M059J (cell line): Measurements from ENCODE around the gene CASP5. TPM values are rescaled to one million over a fixed set of nuclear protein-coding genes. Genes with fewer than 3 reads are reported as not detected.
"Not testable (repeated sequence)": the region's sequence is repeated elsewhere in the genome, so short reads cannot be mapped to it uniquely, and the experiment has no call there.

ENCODE experiments used
- DNase-seq: peaks from one replicate; pipeline ENCODE4 v3.0.0-alpha.2; 2012; ENCODE audit warnings: low read depth
- total RNA-seq: library from RNA; depleted of rRNA; stranded (reverse); fragments of >200 nt; shearing (Covaris generic); gene quantifications from 2 replicates; pipeline ENCODE4 v1.2.3, GENCODE V29; 2014

The CASP5 gene
- total RNA-seq, 1 experiment from 2014 or later, result not detected

DNA sequence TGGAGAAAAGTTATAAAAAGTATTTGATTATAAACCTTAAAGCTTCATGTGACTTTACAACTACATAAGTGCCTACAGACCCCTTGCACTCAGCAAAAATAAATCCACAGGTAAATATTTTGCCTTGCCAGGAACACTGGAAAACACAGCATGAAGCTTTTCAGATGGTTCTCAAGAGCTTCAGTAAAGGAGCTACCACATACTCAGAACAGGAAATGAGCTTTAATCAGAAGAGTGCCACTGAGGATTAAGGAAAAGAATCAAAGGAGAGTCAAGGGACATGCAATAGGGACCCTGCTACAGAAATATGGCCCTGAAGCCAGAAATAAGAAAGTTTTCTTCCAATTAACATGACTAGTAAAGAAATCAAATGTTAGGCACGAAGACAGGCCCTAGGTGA, 10.8 kb upstream of the CASP5 start:
- DNase-seq, result no peak

DNA sequence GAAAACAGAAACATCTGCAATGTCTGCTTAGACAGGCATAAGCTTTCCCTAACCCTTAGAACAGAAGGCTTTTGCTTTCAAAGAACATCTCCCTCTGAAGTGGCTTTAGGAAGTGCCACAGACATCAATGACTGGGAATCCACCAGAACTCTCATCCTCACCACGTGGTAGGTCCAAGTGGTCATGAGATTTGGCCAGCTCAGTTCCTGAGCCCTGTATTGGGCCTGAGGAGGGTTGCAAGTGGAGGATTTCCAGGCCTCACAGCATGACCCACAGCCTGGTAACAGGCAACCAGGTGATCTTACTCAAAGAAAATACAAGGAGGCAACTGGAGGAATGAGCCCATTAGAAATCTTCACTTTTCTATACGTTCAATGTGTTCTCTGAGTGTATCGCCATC, 10.4 kb upstream of the CASP5 start:
- DNase-seq, result no peak

DNA sequence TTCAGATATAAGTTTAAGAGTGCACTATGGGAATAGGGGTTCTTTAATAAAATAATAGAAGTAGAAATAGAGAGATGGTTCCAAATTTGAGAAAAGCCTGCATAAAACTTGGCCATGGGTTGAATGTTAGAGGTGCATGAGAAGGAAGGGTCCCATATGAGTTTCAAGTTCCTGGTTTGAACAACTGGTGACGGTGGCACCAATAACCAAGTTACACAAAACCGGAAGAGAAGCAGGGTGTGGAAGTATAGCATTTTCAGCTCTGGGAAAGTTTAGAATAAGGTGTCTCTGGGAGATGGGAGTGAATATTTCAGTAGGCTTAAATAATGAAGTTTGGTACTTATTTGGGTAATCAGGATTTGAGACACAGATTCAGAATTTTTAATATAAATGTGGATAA, 9.5 kb upstream of the CASP5 start:
- no peak for DNase-seq

DNA sequence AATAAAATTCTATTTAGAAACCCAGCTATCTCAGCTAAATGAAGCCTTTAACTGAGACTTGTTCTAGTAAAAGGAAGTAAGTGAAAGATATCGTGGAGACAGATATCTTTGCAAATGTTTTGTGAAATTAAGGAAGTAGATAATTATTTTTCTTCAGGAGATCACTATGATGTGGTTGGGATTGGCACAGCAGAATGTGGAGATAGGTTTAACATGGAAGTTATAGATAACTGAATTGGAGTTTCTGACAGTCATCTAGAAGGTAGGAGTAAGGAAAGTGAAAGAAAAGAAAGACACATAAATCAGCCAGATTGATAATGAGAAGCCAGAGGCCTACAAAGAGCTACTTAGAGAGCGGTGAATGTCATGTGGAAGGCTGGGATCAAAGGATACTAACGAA, 4.7 kb upstream of the CASP5 start:
- DNase-seq, result no peak

DNA sequence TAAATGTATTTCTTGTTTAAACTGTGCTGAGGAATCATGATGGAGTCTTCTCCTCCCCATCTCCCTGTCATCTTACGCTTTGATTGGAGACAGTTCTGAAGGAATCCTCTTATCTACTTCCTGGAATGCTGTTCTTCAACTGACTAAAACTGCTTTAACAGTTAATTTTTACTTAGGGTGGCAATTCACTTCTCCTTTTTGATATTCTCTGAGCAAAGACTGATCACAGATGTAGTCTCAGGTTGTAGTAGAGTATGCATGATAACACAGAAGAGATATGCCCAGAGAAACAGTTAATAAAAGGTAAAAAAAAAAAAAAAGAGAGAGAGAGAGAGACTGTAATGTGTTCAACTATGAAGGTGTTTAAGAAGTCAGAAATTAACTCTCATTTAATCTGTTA, 1.4 kb upstream of the CASP5 start:
- no peak for DNase-seq

DNA sequence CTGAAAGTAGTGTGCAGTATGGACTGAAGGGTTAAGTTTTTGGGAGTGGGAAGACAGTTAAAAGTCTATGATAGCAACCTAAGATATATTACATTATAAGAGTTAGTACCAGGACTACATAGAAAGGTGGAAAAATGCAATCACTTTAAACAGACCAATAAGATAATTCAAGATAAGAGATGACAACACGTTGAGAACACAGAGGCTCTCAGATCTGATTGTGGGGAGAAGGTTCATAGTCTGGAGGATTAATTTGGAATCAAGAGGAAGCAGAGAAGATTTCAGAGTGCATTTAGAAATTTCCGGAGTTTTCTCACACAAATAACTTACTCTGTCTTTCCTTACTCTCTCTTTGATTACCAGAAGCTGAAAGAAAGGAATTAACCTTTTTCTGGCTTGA, 441 bp downstream of the CASP5 start:
- no peak for DNase-seq

DNA sequence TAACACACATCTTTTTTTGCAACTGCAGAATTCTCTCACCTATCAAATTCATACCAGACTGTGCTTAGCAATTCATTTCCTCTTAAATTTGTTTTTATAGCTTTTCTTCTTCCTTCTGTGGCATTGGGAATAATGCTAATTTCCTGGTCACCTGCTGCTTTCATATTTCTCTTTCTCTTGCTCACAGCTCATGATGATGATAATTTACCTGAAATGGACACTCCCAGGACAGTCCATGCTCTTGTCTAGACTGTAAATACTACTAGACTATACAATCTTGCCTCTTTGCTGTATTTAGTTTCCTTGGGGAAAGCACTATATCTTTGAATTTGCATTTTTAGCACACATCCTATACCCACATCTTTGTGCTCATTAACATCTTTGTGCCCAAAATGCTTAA, 15.5 kb downstream of the CASP5 start:
- no peak for DNase-seq

DNA sequence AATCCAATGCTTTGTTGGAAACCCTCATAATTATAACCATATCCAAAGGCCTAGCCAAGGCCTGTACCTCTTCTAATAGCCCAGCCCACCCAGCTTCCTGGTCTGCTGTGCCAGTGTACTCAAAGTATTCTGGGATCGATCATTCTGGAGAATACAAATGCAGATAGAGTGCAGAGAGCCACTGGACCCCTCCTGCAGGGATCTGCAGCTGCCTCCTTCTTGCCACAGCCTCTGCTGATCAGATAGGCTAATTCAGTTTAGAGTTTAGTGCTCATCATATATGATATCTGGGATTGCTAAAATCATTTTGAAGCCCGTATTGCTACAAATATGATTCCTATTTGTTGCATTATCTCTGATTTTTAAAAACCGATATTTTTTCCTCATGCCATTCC, 17.5 kb downstream of the CASP5 start:
- DNase-seq, result no peak

DNA sequence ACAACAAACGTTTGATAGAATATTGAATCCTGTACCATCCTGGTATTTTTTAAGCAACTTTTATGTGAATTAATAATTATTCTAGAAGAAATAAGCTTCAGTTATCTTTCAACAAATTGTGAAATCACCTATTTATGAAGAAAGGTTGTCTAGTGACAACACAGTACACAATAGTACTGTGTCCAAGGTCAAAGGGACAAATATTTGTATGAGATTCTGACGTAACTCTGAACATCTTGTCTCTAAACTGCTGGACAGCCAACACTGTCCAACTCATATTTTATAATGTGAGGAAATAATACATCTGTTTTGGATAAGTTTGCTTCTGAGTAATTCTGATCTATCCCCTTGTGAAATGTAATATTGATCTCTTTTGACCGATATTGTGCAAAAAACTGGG, 18.9 kb downstream of the CASP5 start:
- no peak for DNase-seq

DNA sequence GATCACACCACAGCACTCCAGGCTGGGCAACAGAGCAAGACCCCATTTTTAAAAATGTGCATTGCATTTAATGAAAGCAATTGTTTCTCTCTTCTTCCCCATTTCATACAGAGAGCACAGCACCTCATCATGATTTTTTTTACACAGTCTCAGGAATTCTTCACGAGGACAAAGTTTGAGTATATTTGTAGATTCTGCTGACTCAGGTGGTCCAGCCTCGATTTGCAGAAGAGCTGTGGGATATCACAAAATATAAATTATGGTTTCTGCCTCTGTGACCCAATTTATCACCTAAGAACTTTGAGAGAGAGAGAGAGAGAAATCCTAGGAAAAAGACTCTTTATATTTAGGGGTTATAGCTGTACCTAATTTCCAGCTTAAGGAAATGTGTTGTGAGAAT, 19.8 kb downstream of the CASP5 start:
- no peak for DNase-seq

DNA sequence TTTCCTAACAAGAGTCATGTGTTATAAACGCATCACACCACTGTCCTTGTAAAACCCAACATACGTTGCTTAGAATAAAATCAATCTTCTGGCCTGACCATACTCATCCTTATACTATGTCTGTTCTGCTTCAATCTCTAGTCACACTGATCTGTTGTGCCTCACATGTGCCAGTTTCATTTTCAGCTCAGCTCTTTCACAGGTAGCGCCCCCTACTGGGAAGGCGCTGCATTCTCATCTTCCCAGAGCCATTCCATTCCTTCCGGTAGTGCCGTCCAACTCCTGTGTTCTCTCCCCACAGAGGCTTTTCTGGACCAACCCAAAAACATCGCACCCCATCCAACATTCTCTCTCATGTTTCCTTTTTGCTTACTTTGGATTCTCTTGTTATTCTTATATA, 22.2 kb downstream of the CASP5 start:
- DNase-seq, result no peak

DNA sequence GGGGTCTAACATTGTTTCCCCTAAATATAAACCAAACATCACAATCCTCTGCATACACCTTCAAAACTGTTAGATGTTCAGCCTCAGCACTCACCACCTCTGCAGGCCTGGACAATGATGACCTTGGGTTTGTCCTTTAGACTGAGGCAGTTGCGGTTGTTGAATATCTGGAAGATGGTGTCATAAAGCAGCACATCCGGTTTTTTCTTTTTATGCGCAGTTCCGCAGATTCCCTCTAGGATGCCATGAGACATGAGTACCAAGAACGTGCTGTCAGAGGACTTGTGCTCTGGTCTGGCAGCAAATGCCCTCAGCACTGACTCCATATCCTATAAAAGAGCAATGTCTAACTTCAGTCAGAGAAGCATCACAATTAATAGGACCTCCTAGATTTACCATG, 22.8 kb downstream of the CASP5 start:
- DNase-seq, result peak; percentile 34

DNA sequence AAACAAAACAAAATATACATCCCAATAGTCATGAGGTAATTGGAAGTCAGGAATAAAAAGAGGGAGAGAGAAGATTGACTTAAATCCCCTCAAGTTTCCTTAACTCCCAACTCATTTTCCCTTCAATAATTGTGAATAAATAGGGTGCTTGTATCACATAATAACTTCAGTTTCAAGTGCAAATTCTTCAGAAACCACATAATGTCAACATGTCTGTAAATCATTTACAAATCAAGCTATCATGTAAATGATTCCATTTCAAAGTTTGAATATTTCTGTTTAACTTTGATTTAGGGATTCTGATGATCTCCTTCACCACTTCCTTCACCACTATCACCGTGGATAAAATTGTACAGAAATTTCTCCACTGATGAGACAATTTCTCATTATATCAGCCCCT, 23.2 kb downstream of the CASP5 start:
- DNase-seq, result peak; percentile 13

DNA sequence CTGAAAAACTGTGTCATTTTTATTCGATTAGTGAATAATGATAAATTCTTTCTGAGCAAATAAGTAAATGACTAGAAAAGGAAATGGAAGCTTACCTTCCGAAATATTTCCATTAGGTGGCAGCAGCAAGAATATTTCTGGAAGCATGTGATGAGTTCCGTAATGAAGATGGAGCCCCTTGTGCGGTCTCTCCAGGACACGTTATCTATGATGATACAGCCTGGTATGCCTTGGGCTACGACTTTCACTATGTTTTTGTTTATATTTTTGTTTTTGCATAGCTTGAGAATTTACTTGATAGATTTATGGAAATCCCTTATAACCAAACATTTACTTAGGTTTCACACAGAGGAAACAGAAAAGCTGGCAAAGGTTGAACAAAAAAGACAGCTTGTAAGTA, 25.7 kb downstream of the CASP5 start:
- DNase-seq, result peak; percentile 51

DNA sequence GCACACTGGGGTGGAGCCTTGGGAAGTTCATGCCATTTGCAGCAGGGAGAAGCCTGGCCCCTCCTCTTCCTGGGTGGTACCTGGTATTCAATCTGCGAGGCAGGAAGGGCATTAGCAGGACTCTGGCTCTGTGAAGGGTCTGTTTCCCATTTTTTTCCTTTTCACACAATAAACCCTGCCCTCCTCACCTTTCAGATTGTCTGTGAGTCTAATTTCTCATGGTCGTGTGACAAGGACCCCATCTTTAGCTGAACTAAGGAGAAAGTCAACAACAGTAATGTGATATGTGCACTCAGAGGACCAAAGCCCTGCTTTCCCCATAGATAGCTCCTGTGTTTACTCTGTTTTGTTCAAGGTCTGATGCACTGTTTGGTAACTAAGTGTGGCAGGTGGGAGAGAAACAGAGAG, 28.0 kb downstream of the CASP5 start:
- DNase-seq, result no peak

DNA sequence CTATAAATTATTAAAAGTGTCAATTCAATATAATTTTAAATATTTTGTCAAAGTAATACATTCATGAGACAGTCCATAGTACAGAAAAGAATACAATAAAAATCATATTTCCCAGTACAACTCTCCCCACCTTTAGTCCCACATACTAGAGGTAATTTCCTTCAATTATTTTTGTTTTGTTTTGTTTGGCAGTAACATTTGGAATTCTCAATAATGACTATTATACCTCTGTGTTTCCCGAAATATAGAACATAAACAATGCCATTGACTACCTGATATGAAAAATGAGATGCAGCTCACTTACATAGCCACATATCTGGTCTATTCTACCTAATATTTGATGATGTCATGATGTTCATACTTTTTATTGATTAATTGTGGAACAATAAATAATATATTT, 30.2 kb downstream of the CASP5 start:
- DNase-seq, result no peak

DNA sequence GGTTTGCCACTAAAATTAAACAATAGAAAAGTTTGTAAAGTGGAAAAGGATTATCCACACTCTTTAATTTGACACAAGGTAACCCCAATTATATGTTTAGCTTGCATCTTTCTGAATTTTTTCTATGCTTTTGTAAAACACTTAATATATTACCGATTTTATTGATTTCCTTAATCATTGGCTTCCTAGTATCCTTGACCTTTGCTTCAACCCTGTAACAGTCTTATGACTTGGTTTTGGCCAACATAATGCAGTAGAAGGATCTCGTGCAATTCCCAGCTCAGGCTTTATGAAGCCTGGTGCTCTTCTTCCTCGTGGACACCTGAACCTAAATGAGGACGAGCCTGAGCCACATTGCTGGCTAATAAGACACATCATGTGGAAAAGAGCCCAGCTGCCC, 31.0 kb downstream of the CASP5 start:
- DNase-seq, result no peak

DNA sequence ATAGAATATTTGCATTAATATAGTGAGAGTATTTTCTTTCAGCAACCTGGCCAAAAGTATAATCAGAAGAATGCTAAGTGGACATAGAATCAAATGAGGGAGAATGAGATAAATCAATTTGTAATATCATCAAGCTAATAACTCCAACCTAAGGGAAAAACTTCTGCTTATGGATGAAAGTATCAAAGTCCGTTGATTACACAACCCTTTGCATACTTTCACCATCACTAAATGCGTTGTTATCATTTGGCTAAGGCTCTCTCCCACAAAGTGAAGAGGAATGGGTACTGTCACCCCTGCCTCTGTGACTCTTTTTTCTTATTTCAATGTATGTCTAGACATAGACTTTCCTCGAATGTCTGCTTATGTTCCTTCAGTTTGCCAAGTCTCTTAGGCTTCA, 38.2 kb downstream of the CASP5 start:
- no peak for DNase-seq

DNA sequence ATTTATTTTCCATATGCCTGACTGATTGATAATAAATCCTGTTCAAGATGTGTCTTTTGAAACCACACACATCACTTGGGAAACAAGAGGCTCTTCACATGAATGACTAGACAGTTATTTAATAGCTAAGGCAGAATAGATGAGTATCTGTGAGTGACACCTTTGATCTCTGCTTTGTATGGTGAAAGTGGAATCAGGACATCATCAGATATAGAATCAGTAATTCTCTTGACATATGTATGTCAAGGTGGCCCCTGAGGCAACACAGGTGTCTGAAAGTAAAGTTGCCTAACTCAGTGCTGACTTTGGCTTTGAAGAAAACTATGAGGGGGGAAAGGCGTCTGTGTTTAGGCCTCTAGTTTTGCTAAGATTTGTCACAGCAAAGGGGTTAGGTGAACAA, 43.1 kb downstream of the CASP5 start:
- no peak for DNase-seq

DNA sequence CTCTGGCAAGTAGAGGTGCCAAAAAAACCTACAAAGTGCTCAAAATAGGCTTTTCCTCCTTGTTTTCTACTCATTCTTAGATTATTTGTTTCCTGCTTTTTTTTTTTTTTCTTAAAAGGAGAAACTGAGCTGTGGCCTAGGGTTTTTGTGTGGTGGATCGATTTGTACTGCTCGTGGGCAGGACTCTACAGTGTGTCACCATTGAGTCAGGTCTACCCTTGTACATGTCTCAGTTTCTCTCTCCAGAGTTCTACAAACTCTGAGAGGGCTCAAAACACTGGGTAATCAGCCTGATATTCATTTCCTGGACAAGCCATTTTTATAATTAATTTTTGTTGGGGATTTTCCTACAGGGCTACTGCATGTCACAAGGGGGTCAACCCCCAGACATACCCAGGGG, 49.4 kb downstream of the CASP5 start:
- no peak for DNase-seq

DNA sequence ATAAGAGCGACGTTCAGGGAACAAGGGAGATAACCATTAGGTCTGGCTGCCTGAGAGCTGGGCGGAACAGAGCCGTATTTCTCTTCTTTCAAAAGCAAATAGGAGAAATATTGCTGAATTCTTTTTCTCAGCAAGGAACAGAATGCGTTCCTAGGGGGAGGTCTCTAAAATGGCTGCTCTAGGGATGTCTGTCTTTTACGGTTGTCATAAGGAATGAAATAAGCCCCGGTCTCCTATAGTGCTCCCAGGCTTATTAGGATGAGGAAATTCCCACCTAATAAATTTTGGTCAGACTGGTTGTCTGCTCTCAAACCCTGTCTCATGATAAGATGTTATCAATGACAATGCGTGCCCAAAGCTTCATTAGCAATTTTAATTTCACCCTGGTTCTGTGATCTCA, 50.0 kb downstream of the CASP5 start:
- not testable (repeated sequence) for DNase-seq

DNA sequence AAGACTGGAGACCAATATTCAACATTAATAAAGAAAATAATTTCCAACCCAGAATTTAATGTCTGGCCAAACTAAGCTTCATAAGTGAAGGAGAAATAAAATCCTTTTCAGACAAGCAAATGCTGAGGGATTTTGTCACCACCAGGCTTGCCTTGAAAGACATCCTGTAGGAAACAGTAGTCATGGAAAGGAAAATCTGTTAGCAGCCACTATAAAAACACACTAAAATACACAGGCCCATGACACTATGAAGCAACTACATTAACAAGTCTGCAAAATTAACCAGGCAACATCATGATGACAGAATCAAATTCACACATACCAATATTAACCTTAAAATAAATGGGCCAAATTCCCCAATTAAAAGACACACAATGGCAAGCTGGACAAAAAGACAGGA, 52.2 kb downstream of the CASP5 start:
- no peak for DNase-seq

DNA sequence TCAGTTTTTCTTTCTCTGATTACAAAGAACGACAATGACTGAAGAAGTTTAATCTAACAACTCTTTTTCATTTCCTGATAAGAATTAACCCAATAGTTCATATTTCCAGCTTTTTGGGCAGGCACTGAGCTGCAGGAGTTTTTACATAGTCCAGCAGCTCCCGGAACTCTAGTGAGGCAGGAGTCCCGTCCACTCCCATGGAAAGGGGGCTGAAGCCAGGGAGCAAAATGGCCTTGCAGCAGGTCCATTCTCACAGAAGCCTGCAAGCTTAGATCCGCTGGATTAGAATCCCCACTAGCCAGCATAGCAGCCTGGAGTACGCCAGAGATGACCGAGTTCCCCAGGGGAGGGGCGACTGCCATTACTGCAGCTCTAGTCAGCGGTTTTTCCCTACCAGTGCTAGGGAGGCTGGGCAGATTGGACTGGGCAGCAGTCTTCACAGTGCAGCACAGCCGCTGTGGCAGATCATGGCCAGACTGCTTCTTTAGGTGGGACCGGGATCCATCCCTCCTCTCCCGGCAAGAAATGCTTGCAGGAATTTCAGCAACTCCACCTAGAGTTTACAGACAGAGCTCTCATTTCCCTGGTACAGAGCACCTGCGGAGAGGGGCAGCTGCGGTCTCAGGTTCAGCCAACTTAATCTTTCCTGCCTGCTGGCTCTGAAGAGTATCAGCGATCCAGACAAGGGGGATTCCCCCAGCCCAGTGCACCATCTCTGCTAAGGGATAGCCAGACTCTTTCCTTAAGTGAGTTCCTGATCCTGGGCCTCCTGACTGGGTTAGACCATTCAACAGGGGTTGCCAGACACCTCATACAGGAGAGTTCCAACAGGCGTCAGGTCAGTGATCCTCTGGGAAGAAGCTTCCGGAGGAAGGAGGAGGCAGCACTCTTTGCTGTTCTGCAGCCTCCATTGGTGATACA, 53.9 kb downstream of the CASP5 start:
- peak; percentile 10 for DNase-seq

DNA sequence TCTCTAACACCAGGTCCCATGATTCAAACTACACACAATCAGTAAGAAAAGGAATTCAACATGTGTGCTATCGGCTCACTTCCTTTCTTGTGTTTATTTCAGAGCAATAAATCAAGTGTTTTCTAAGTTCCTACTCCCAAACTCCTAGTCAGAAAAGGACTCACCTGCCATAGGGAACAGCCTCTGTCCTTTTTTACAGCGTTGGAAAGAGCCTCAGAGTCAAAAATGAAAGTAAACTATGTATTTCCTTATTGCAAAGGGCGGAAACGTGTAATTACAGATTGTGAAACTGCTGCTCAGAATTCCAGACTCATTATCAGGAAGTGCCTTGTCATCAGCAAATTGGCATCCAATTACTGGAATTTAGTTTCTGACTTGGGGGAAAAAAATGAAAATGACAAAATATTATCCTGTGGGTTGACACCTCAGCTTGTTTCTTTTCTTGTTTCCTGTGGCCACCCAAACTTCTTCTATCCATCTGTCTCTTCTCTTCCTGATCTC, 54.6 kb downstream of the CASP5 start, which contains the start of gene CASP4:
TSS of gene CASP4 (minus strand) at position 220 of the 501 bp plus-strand sequence. CDS start at position 171, 49 bp downstream.
- DNase-seq, result peak; percentile 86
